ENCODE measurements around the gene PXYLP1. TPM values are rescaled to one million over a fixed set of nuclear protein-coding genes. Genes with fewer than 3 reads are reported as not detected.
A peak's percentile ranks its signal among the peaks of the same experiment; 100 is the strongest.

The PXYLP1 gene
- total and polyA plus RNA-seq, 10 of the 15 experiments (the other 5 are each of a cell fraction or from before 2014, with no cell fraction given), result 0.06 to 1.7 (median 0.35) TPM

- TF ChIP-seq E4F1 (IDR thresholded peaks at IDR 0.05; ENCODE audit: borderline replicate concordance, partially characterized antibody) (peak; percentile 92), SPI1 (IDR thresholded peaks at IDR 0.05; ENCODE audit: borderline replicate concordance, insufficient read depth, low read depth, low read length) (peak; percentile 86), SMC3 (IDR thresholded peaks at IDR 0.05; ENCODE audit: borderline replicate concordance, low read length) (peak; percentile 95), ESRRA (IDR thresholded peaks at IDR 0.05; ENCODE audit: low read length) (no peak; the same call in 1 of the 2 replicates), HCFC1 (IDR thresholded peaks at IDR 0.05; ENCODE audit: low read length) (peak; percentile 99), EGR1 (IDR thresholded peaks at IDR 0.05; ENCODE audit: borderline replicate concordance in 1 of 2, low read depth in 2 of 2, low read length in 2 of 2) (peak in 1 of 2 experiments; percentile 78; a peak in 2 of 3 replicates), ZNF687 (IDR thresholded peaks at IDR 0.05) (peak; percentile 86), IRF3 (IDR thresholded peaks at IDR 0.05) (no peak), WRNIP1 (IDR thresholded peaks at IDR 0.05; ENCODE audit: borderline replicate concordance, low read depth, low read length) (no peak; the same call in 1 of the 2 replicates), POLR2A (IDR thresholded peaks at IDR 0.05; ENCODE audit: low read depth, low read length) (peak; percentile 95), MLLT1 (IDR thresholded peaks at IDR 0.05) (peak; percentile 94), CREM (IDR thresholded peaks at IDR 0.05; ENCODE audit: low read depth) (peak; percentile 95), IKZF2 (IDR thresholded peaks at IDR 0.05) (peak; percentile 53 to 78; a peak in 3 of 4 replicates), YBX1 (IDR thresholded peaks at IDR 0.05) (no peak), ZNF24 (IDR thresholded peaks at IDR 0.05) (0 out of 2 replicates have a peak, but pooled peaks have one; percentile 6), HDAC6 (IDR thresholded peaks at IDR 0.05; ENCODE audit: unreplicated experiment) (no peak), SRF (IDR thresholded peaks at IDR 0.05; ENCODE audit: low read depth in 2 of 2, low read length in 2 of 2) (0 out of 4 replicates have a peak, but pooled peaks of 1 of the 2 experiments have one; percentile 43), CHD1 (IDR thresholded peaks at IDR 0.05; ENCODE audit: low read depth, low read length) (0 out of 2 replicates have a peak, but pooled peaks have one; percentile 26), ZNF207 (IDR thresholded peaks at IDR 0.05; ENCODE audit: borderline replicate concordance) (peak; percentile 60), TCF12 (IDR thresholded peaks at IDR 0.05; ENCODE audit: low read depth, low read length) (peak; percentile 9; the same call in 1 of the 2 replicates)
Observed at GRCh38 chr3:141311496-141312353, 80.1 kb downstream of the PXYLP1 start (continued).

All from GM12878 (cell line).